Measurements from ENCODE around the gene FBXO10. TPM values are rescaled to one million over a fixed set of nuclear protein-coding genes. Genes with fewer than 3 reads are reported as not detected.

Gene FBXO10
- total and polyA plus RNA-seq, 10 of the 15 experiments (the other 5 are each of a cell fraction or from before 2014, with no cell fraction given) = 1.6 to 17.2 (median 9.6) TPM

DNA sequence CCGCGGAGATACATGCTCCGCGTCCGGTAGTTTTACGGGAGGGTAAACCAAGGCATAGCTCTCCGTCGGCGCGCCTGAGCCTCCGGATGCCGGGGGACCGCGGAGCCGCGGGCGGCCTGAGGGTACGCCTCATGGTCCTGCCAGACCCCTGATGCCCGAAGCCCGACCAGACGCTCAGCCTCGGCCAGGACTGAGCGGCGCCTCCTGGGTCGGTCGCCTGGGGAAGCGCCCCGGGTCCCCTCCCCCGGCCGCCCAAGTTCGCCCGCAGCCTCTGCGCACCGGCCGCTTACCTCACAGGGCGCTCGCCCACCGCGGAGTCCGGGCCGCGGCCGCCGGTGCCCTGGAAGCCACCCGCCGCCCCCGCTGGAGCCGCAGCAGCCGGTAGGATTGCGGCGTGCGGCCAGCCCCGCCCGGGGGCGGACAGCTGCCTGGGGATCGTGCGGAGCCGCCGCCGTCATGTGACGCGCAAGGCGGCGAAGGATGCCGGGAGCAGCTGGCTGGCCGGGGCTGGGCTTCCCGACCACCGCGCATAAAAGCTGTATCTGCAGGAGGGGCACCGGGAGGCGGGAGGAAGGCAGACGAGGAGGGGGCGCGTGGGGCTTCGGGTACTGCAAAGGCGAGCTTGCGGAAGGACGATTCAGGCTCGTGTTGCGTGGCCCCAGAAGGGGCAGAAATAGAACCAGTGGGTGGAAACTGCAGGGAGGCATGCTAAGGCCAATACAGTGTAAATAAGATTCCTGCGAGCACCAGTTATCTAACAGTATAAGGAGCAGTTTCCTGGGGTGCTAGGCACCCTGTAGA lies at the start of gene FBXO10 (continued):
- TF ChIP-seq NKRF (conservative IDR thresholded peaks at IDR 0.05) (peak; percentile 62), WRNIP1 (IDR thresholded peaks at IDR 0.05; ENCODE audit: borderline replicate concordance, low read depth, low read length) (no peak), NFIC (IDR thresholded peaks at IDR 0.05; ENCODE audit: low read depth, low read length) (0 out of 2 replicates have a peak, but pooled peaks have one; percentile 11), SUZ12 (IDR thresholded peaks at IDR 0.05; ENCODE audit: unreplicated experiment) (no peak), YBX1 (IDR thresholded peaks at IDR 0.05) (no peak), MXI1 (IDR thresholded peaks at IDR 0.05; ENCODE audit: low read depth, low read length) (no peak; the same call in 1 of the 2 replicates), SUPT20H (IDR thresholded peaks at IDR 0.05; ENCODE audit: borderline replicate concordance, control insufficient read depth, low read depth, low read length) (no peak), ESRRA (IDR thresholded peaks at IDR 0.05; ENCODE audit: low read length) (no peak), YY1 (IDR thresholded peaks at IDR 0.05; ENCODE audit: low read depth, low read length) (peak; percentile 63; the same call in 1 of the 2 replicates), NR2F1 (conservative IDR thresholded peaks at IDR 0.05) (peak; percentile 85), CHD2 (IDR thresholded peaks at IDR 0.05; ENCODE audit: borderline replicate concordance, low read depth, low read length) (no peak), IKZF2 (IDR thresholded peaks at IDR 0.05) (peak; percentile 10 to 30; a peak in 1 of 4 replicates), IRF3 (IDR thresholded peaks at IDR 0.05) (no peak), ZBTB11 (CRISPR knock-in tag; IDR thresholded peaks at IDR 0.05) (no peak), BACH1 (IDR thresholded peaks at IDR 0.05; ENCODE audit: borderline replicate concordance) (peak; percentile 81), MEF2B (IDR thresholded peaks at IDR 0.05; ENCODE audit: partially characterized antibody, poor library complexity, severe bottlenecking) (no peak), CTCF (IDR thresholded peaks at IDR 0.05 in 2 of 3, conservative IDR thresholded peaks at IDR 0.05 in 1 of 3; ENCODE audit: control insufficient read depth in 2 of 3, extremely low read depth in 1 of 3, insufficient read depth in 1 of 3, low read depth in 3 of 3, low read length in 3 of 3) (no peak)
- TF ChIP-seq, protein P1, sequence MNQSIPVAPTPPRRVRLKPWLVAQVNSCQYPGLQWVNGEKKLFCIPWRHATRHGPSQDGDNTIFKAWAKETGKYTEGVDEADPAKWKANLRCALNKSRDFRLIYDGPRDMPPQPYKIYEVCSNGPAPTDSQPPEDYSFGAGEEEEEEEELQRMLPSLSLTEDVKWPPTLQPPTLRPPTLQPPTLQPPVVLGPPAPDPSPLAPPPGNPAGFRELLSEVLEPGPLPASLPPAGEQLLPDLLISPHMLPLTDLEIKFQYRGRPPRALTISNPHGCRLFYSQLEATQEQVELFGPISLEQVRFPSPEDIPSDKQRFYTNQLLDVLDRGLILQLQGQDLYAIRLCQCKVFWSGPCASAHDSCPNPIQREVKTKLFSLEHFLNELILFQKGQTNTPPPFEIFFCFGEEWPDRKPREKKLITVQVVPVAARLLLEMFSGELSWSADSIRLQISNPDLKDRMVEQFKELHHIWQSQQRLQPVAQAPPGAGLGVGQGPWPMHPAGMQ (IDR thresholded peaks at IDR 0.05; ENCODE audit: borderline replicate concordance) = no peak
